ENCODE data around the gene USP17L26. TPM values are rescaled to one million over a fixed set of nuclear protein-coding genes. Genes with fewer than 3 reads are reported as not detected.
A peak's percentile ranks its signal among the peaks of the same experiment; 100 is the strongest.
"Not testable (repeated sequence)": the region's sequence is repeated elsewhere in the genome, so short reads cannot be mapped to it uniquely, and the experiment has no call there.

The USP17L26 gene
- polyA plus RNA-seq, 4 donors = not detected

DNA sequence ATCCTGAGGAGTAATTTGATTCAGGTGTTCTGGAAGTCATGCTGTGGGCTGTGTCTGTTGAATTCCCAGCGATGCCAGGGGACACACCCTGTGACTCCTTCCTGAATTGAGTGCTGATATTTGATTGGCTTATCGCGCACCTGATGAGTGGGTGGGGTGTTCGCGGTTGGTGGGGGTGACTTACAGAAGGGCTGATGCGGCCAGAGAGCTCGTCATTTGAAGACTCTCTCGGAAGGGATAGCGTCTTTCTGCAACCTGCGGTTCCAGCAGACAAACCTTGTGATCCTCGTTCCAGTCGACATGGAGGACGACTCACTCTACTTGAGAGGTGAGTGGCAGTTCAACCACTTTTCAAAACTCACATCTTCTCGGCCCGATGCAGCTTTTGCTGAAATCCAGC is 18.9 kb downstream of the USP17L26 start, which contains the start of gene USP17L29:
TSS of gene USP17L29 (plus strand) at position 301 of the 400 bp plus-strand sequence. CDS start at position 301, 0 bp downstream.
- H3K4me1 ChIP-seq (ENCODE audit: control insufficient read depth in 3 of 3, insufficient read depth in 2 of 3, low read depth in 1 of 3, low read length in 2 of 3); DNase-seq; FAIRE-seq; H3K27me3 ChIP-seq (ENCODE audit: control insufficient read depth in 3 of 3, insufficient read depth in 3 of 3, low read length in 3 of 3); H3K36me3 ChIP-seq (ENCODE audit: control insufficient read depth in 3 of 3, insufficient read depth in 2 of 3, low read depth in 1 of 3, low read length in 3 of 3); H3K27ac ChIP-seq (ENCODE audit: low read depth in 1 of 3, low read length in 2 of 3); H3K9me3 ChIP-seq (ENCODE audit: control insufficient read depth in 2 of 2, insufficient read depth in 1 of 2, low read depth in 1 of 2, low read length in 1 of 2); H3K4me3 ChIP-seq (ENCODE audit: low read depth in 1 of 3, low read length in 3 of 3): not testable (repeated sequence)
- WGBS, 3 donors = no CpG with 5 or more reads among the region's 15 CpGs

DNA sequence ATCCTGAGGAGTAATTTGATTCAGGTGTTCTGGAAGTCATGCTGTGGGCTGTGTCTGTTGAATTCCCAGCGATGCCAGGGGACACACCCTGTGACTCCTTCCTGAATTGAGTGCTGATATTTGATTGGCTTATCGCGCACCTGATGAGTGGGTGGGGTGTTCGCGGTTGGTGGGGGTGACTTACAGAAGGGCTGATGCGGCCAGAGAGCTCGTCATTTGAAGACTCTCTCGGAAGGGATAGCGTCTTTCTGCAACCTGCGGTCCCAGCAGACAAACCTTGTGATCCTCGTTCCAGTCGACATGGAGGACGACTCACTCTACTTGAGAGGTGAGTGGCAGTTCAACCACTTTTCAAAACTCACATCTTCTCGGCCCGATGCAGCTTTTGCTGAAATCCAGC is 28.4 kb downstream of the USP17L26 start, which contains the start of gene USP17L30:
TSS of gene USP17L30 (plus strand) at position 301 of the 400 bp plus-strand sequence. CDS start at position 301, 0 bp downstream.
- not testable (repeated sequence) for FAIRE-seq; H3K27me3 ChIP-seq (ENCODE audit: control insufficient read depth in 3 of 3, insufficient read depth in 3 of 3, low read length in 3 of 3)

DNA sequence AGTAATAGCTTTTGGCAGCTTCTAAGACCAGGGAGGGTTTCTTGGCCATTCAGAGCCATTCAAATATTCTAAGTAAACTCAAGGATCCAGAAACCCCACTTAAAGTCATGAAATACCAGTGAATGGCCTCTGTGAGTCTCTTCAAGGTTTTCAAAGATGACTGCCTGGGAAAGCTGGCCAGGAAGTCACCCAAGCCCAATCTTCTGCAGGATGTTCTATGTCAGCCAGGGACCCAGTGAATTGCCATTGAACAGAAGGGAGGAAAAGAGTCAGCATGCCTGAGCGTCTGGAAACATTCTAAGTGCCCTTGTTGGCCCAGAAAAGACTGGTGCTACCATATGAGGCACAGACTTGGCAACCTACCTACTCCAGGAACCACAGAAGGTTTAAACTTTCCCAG is 45.4 kb downstream of the USP17L26 start:
- 37 to 57% (median 50%) methylated on average over 1 of the region's 1 CpG for WGBS, 3 donors
- not testable (repeated sequence) for H3K4me1 ChIP-seq (ENCODE audit: control insufficient read depth in 3 of 3, insufficient read depth in 2 of 3, low read depth in 1 of 3, low read length in 2 of 3); H3K9me3 ChIP-seq (ENCODE audit: control insufficient read depth in 2 of 2, insufficient read depth in 1 of 2, low read depth in 1 of 2, low read length in 1 of 2); H3K27me3 ChIP-seq (ENCODE audit: control insufficient read depth in 3 of 3, insufficient read depth in 3 of 3, low read length in 3 of 3); DNase-seq; H3K36me3 ChIP-seq (ENCODE audit: control insufficient read depth in 3 of 3, insufficient read depth in 2 of 3, low read depth in 1 of 3, low read length in 3 of 3); H3K4me3 ChIP-seq (ENCODE audit: low read depth in 1 of 3, low read length in 3 of 3); FAIRE-seq; H3K27ac ChIP-seq (ENCODE audit: low read depth in 1 of 3, low read length in 2 of 3)

More for the DNA sequence above, 28.4 kb downstream of the USP17L26 start, which contains the start of gene USP17L30:
- H3K9me3 ChIP-seq (ENCODE audit: control insufficient read depth in 2 of 2, insufficient read depth in 1 of 2, low read depth in 1 of 2, low read length in 1 of 2); H3K4me1 ChIP-seq (ENCODE audit: control insufficient read depth in 3 of 3, insufficient read depth in 2 of 3, low read depth in 1 of 3, low read length in 2 of 3); H3K4me3 ChIP-seq (ENCODE audit: low read depth in 1 of 3, low read length in 3 of 3); H3K27ac ChIP-seq (ENCODE audit: low read depth in 1 of 3, low read length in 2 of 3); H3K36me3 ChIP-seq (ENCODE audit: control insufficient read depth in 3 of 3, insufficient read depth in 2 of 3, low read depth in 1 of 3, low read length in 3 of 3); DNase-seq: not testable (repeated sequence)
- WGBS, 3 donors = no CpG with 5 or more reads among the region's 15 CpGs

DNA sequence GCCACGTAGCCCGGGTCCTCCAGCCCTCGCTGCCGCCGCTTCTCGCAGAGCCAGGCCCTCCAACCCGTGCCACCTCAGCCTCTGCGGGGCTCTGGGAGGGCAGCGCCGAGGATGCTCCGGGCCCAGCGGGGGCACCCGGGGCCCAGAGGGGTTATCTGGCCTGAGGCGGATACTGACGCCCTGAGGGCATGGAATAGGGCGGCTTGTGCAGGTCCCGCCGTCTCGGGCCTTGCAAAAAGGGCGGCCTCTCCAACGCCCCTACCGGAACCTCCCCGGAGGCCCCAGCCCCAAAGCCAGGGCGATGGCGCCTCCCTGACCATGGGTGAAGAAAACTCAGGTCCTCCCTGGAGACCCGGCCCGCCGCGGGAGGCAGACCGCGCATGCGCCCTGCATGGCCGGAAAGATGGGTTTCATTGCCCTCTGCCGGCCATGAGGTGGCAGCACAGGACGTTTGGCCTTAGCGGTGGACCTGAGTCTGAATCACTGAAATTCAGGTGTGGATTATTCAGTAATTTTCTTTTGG is 46.6 kb downstream of the USP17L26 start:
- FAIRE-seq = peak; percentile 19
- H3K4me1 ChIP-seq (ENCODE audit: control insufficient read depth in 3 of 3, insufficient read depth in 2 of 3, low read depth in 1 of 3, low read length in 2 of 3); H3K9me3 ChIP-seq (ENCODE audit: control insufficient read depth in 2 of 2, insufficient read depth in 1 of 2, low read depth in 1 of 2, low read length in 1 of 2); H3K27me3 ChIP-seq (ENCODE audit: control insufficient read depth in 3 of 3, insufficient read depth in 3 of 3, low read length in 3 of 3); H3K27ac ChIP-seq (ENCODE audit: low read depth in 1 of 3, low read length in 2 of 3); H3K36me3 ChIP-seq (ENCODE audit: control insufficient read depth in 3 of 3, insufficient read depth in 2 of 3, low read depth in 1 of 3, low read length in 3 of 3): not testable (repeated sequence)
- peak overlapping the region in 2 of 3 donors; percentile 47 to 49 for H3K4me3 ChIP-seq (ENCODE audit: low read depth in 1 of 3, low read length in 3 of 3)
- DNase-seq = peak; percentile 12 to 51
- WGBS, 3 donors = 20 to 35% (median 26%) methylated on average over 19 to 36 of the region's 36 CpGs

DNA sequence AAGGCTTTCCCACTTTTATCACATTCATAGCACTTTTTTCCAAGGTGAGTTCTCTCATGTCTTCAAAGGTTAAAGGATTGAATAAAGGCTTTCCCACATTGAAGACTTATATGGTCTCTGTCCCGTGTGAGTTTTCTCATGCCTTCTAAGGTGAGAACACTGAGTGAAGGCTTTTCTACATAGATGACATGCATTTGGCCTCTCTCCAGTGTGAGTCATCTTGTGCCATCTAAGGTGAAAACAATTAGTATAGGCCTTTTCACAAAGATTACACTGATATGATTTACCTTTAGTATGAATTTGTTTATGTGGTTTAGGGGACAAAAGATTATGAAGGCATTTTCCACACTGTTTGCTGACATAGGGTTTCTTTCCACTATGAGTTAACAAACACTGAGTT is 49.7 kb downstream of the USP17L26 start:
- 26 to 66% (median 43%) methylated on average over 1 of the region's 1 CpG for WGBS, 3 donors
- no peaks in the 10 kb centered on the region for H3K9me3 ChIP-seq (ENCODE audit: control insufficient read depth in 2 of 2, insufficient read depth in 1 of 2, low read depth in 1 of 2, low read length in 1 of 2)
- no peaks in the 10 kb centered on the region for H3K27me3 ChIP-seq (ENCODE audit: control insufficient read depth in 3 of 3, insufficient read depth in 3 of 3, low read length in 3 of 3)
- H3K27ac ChIP-seq (ENCODE audit: low read depth in 1 of 3, low read length in 2 of 3) = no peak overlapping the region
- H3K4me1 ChIP-seq (ENCODE audit: control insufficient read depth in 3 of 3, insufficient read depth in 2 of 3, low read depth in 1 of 3, low read length in 2 of 3) = no peaks in the 10 kb centered on the region
- peak in 1 of 2 donors; percentile 3 for DNase-seq
- FAIRE-seq = no peak
- H3K36me3 ChIP-seq (ENCODE audit: control insufficient read depth in 3 of 3, insufficient read depth in 2 of 3, low read depth in 1 of 3, low read length in 3 of 3) = no peaks in the 10 kb centered on the region
- no peak overlapping the region for H3K4me3 ChIP-seq (ENCODE audit: low read depth in 1 of 3, low read length in 3 of 3)

Other genes starting within 250 kb of the USP17L26 start
- not detected for gene FAM90A26, start 164.2 kb upstream of the USP17L26 start, polyA plus RNA-seq
- not detected for gene USP17L10, start 124.0 kb upstream of the USP17L26 start, polyA plus RNA-seq
- gene USP17L11, start 119.3 kb upstream of the USP17L26 start, polyA plus RNA-seq = not detected
- gene USP17L12, start 114.5 kb upstream of the USP17L26 start, polyA plus RNA-seq = not detected
- not detected for gene USP17L13, start 109.8 kb upstream of the USP17L26 start, polyA plus RNA-seq
- not detected for gene USP17L15, start 100.3 kb upstream of the USP17L26 start, polyA plus RNA-seq
- not detected for gene USP17L17, start 90.8 kb upstream of the USP17L26 start, polyA plus RNA-seq
- not detected for gene USP17L18, start 86.0 kb upstream of the USP17L26 start, polyA plus RNA-seq
- not detected for gene USP17L19, start 81.3 kb upstream of the USP17L26 start, polyA plus RNA-seq
- gene USP17L20, start 76.5 kb upstream of the USP17L26 start, polyA plus RNA-seq = not detected
- not detected for gene USP17L21, start 71.8 kb upstream of the USP17L26 start, polyA plus RNA-seq
- gene USP17L22, start 67.0 kb upstream of the USP17L26 start, polyA plus RNA-seq = not detected
- gene USP17L24, start 9.5 kb upstream of the USP17L26 start, polyA plus RNA-seq = not detected
- not detected for gene USP17L25, start 4.7 kb upstream of the USP17L26 start, polyA plus RNA-seq
- not detected for gene USP17L5, start 4.7 kb downstream of the USP17L26 start, polyA plus RNA-seq
- not detected for gene USP17L27, start 9.5 kb downstream of the USP17L26 start, polyA plus RNA-seq
- gene USP17L28, start 14.2 kb downstream of the USP17L26 start, polyA plus RNA-seq = not detected
- gene USP17L29, start 19.0 kb downstream of the USP17L26 start, polyA plus RNA-seq = not detected
- not detected for gene USP17L30, start 28.5 kb downstream of the USP17L26 start, polyA plus RNA-seq
- gene DEFB131A, start 109.8 kb downstream of the USP17L26 start, polyA plus RNA-seq = not detected

Measured in small intestine (tissue), 7 donors.